Measurements from ENCODE around the gene TASP1.

The TASP1 gene

DNA sequence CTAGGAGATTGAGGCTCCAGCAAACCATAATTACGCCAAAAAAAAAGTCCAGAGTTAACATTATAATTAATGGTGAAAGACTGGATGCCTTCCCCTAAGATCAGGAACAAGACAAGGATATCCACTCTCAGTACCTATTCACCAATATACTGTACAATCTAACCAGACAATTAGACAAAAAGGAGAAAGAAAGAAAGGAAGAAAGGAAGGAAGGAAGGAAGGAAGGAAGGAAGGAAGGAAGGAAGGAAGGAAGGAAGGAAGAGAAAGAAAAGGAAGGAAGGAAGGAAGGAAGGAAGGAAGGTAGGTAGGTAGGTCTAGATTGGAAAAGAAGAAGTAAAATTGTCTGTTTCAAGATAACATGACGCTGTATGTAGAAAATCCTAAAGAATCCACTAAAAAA, 50.7 kb downstream of the TASP1 start:
- TF ChIP-seq, protein P1, sequence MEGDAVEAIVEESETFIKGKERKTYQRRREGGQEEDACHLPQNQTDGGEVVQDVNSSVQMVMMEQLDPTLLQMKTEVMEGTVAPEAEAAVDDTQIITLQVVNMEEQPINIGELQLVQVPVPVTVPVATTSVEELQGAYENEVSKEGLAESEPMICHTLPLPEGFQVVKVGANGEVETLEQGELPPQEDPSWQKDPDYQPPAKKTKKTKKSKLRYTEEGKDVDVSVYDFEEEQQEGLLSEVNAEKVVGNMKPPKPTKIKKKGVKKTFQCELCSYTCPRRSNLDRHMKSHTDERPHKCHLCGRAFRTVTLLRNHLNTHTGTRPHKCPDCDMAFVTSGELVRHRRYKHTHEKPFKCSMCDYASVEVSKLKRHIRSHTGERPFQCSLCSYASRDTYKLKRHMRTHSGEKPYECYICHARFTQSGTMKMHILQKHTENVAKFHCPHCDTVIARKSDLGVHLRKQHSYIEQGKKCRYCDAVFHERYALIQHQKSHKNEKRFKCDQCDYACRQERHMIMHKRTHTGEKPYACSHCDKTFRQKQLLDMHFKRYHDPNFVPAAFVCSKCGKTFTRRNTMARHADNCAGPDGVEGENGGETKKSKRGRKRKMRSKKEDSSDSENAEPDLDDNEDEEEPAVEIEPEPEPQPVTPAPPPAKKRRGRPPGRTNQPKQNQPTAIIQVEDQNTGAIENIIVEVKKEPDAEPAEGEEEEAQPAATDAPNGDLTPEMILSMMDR (IDR thresholded peaks at IDR 0.05; ENCODE audit: low read depth, low read length), result no peak
- no peak for TF ChIP-seq EZH2phosphoT487 (IDR thresholded peaks at IDR 0.05; ENCODE audit: low read depth)
- H3K4me1 ChIP-seq (ENCODE audit: low read length), result no peaks in the 10 kb centered on the region
- 0 out of 2 replicates have a peak, but pooled peaks cover 6% of the 10 kb centered on the region for H3K9me3 ChIP-seq (ENCODE audit: insufficient read depth, low read length)
- no peak overlapping the region for H2AFZ ChIP-seq (ENCODE audit: low read depth, low read length)
- H3K27ac ChIP-seq (ENCODE audit: low read length), result no peak overlapping the region
- H3K9ac ChIP-seq (ENCODE audit: low read length), result no peak overlapping the region
- no peaks in the 10 kb centered on the region for H3K27me3 ChIP-seq (ENCODE audit: low read depth, low read length)
- H3K36me3 ChIP-seq (replicated peaks; ENCODE audit: low read depth, low read length), result peaks cover 8% of the 10 kb centered on the region
- no peak overlapping the region for H3K4me2 ChIP-seq (ENCODE audit: low read length)
- no peak overlapping the region for H3K4me3 ChIP-seq (ENCODE audit: low read length)
- H4K20me1 ChIP-seq (ENCODE audit: insufficient read depth, low read length), result no peaks in the 10 kb centered on the region
- H3K79me2 ChIP-seq (ENCODE audit: low read length), result no peaks in the 10 kb centered on the region

DNA sequence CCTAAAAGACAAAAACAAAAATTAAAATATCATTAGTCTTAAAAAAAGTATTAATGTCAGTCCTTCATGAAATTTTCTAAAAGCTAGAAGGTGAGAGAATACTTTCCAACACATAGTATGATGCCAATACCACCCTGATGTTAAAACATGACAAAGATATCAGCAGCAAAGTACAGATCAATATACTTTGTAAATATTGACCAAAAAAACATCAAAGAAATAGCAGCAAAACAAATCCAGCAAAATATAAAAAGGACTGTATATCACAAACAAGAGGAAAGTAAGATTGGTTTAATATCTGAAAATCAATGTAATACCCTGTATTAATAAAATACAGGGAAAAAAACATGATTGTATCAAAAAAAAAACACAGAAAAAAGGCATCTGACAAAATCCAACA, 51.4 kb downstream of the TASP1 start:
- TF ChIP-seq, protein P1 (IDR thresholded peaks at IDR 0.05; ENCODE audit: low read depth, low read length), result no peak
- no peak overlapping the region for H2AFZ ChIP-seq (ENCODE audit: low read depth, low read length)
- H4K20me1 ChIP-seq (ENCODE audit: insufficient read depth, low read length), result no peaks in the 10 kb centered on the region
- no peaks in the 10 kb centered on the region for H3K79me2 ChIP-seq (ENCODE audit: low read length)
- H3K4me1 ChIP-seq (ENCODE audit: low read length), result no peaks in the 10 kb centered on the region
- H3K9ac ChIP-seq (ENCODE audit: low read length), result no peak overlapping the region
- H3K27me3 ChIP-seq (ENCODE audit: low read depth, low read length), result no peaks in the 10 kb centered on the region
- no peak overlapping the region for H3K27ac ChIP-seq (ENCODE audit: low read length)
- H3K4me3 ChIP-seq (ENCODE audit: low read length), result no peak overlapping the region
- H3K36me3 ChIP-seq (replicated peaks; ENCODE audit: low read depth, low read length), result peaks cover 13% of the 10 kb centered on the region
- 0 out of 2 replicates have a peak, but pooled peaks cover 6% of the 10 kb centered on the region for H3K9me3 ChIP-seq (ENCODE audit: insufficient read depth, low read length)
- H3K4me2 ChIP-seq (ENCODE audit: low read length), result no peak overlapping the region

DNA sequence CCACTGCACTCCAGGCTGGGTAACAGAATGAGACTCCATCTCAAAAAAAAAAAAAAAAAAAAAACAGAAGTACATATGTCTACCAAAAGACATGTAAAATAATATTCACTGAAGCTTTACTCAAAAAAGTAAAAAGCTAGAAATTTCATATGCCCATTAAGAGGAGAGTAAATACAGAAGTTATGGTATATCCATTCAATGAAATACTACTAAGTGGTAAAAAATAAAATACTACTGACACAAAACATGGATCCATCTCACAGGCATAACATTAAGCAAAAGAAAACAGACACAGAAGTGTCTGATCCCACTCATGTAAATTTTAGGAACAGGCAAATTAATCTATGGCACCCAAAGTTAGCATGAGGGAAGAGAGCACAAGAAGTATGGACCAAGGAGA, 52.6 kb downstream of the TASP1 start:
- no peak for TF ChIP-seq EZH2phosphoT487 (IDR thresholded peaks at IDR 0.05; ENCODE audit: low read depth)
- TF ChIP-seq, protein P1 (IDR thresholded peaks at IDR 0.05; ENCODE audit: low read depth, low read length), result no peak
- H3K9me3 ChIP-seq (ENCODE audit: insufficient read depth, low read length), result 0 out of 2 replicates have a peak, but pooled peaks cover 6% of the 10 kb centered on the region
- H3K36me3 ChIP-seq (replicated peaks; ENCODE audit: low read depth, low read length), result peaks cover 13% of the 10 kb centered on the region
- no peak overlapping the region for H2AFZ ChIP-seq (ENCODE audit: low read depth, low read length)
- H3K79me2 ChIP-seq (ENCODE audit: low read length), result no peaks in the 10 kb centered on the region
- H3K4me1 ChIP-seq (ENCODE audit: low read length), result no peaks in the 10 kb centered on the region
- H3K27ac ChIP-seq (ENCODE audit: low read length), result no peak overlapping the region
- H3K9ac ChIP-seq (ENCODE audit: low read length), result no peak overlapping the region
- H3K4me2 ChIP-seq (ENCODE audit: low read length), result no peak overlapping the region
- H3K27me3 ChIP-seq (ENCODE audit: low read depth, low read length), result no peaks in the 10 kb centered on the region
- no peak overlapping the region for H3K4me3 ChIP-seq (ENCODE audit: low read length)
- no peaks in the 10 kb centered on the region for H4K20me1 ChIP-seq (ENCODE audit: insufficient read depth, low read length)

DNA sequence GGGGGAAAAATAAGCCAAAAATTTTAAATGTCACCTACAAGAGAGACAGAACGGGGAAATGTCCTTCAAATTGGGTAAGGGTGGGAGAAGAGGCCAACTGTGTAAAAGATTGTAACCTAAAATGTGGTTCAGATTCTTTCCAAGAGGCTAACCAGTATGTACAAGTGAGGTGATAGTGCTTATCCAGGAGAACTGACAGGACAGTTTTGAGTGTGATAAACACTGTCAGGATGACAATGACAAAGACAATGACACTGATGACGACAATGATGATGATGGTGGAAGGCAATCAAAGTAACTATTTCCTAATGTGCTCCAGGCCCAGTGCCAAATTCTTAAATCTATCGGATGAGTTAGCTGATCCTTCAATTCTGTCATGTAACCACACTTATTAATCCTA, 57.3 kb downstream of the TASP1 start:
- no peak overlapping the region for H3K4me2 ChIP-seq (ENCODE audit: low read length)
- H3K27ac ChIP-seq (ENCODE audit: low read length), result no peak overlapping the region
- no peaks in the 10 kb centered on the region for H3K4me1 ChIP-seq (ENCODE audit: low read length)
- H2AFZ ChIP-seq (ENCODE audit: low read depth, low read length), result no peak overlapping the region
- H3K9ac ChIP-seq (ENCODE audit: low read length), result no peak overlapping the region
- H3K4me3 ChIP-seq (ENCODE audit: low read length), result no peak overlapping the region
- H3K27me3 ChIP-seq (ENCODE audit: low read depth, low read length), result no peaks in the 10 kb centered on the region
- H3K79me2 ChIP-seq (ENCODE audit: low read length), result no peaks in the 10 kb centered on the region
- peaks cover 12% of the 10 kb centered on the region for H3K36me3 ChIP-seq (replicated peaks; ENCODE audit: low read depth, low read length)
- 0 out of 2 replicates have a peak, but pooled peaks cover 6% of the 10 kb centered on the region for H3K9me3 ChIP-seq (ENCODE audit: insufficient read depth, low read length)
- no peaks in the 10 kb centered on the region for H4K20me1 ChIP-seq (ENCODE audit: insufficient read depth, low read length)
- no peak for TF ChIP-seq EZH2phosphoT487 (IDR thresholded peaks at IDR 0.05; ENCODE audit: low read depth)
- TF ChIP-seq, protein P1 (IDR thresholded peaks at IDR 0.05; ENCODE audit: low read depth, low read length), result no peak

All from OCI-LY3 (cell line).